ENCODE data around the gene NCK2.
"Not testable (repeated sequence)": the region's sequence is repeated elsewhere in the genome, so short reads cannot be mapped to it uniquely, and the experiment has no call there.

The NCK2 gene

DNA sequence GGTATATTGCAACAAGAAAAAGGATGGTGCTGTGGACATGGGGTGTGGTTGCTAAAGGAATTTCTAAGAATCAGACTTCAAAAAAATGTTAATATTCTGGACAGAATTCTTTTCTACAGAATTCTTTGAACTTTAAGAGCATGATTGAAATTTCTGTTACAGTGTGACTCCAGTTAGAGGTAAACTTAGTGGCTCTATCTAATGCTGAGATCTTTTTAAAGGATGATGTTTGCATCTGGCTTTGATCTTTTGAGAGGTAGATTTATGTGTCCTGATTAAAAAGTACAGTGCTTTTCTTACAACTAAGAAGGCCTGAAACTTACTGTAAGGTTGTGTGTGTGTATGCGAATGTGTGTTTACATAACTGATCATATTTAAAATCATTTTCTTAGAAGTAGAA lies 25.4 kb downstream of the NCK2 start:
- TF ChIP-seq POLR2A (IDR thresholded peaks at IDR 0.05; ENCODE audit: low read depth, low read length): no peak
- FAIRE-seq (no peak), DNase-seq (ENCODE audit: insufficient read length, low spot score) (no peak)

DNA sequence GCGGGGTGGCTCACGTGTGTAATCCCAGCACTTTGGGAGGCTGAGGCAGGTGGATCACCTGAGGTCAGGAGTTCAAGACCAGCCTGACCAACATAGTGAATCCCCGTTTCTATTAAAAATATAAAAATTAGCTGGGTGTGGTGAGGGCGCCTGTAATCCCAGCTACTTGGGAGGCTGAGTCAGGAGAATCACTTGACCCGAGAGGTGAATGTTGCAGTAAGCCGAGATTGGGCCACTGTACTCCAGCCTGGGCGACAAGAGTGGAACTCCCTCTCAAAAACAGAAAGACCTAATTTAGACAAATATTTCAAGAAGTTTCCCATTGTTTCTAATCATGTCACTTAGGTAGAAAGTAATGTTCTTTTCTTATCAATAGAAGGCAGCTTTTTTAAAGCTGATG lies 26.6 kb downstream of the NCK2 start:
- FAIRE-seq; DNase-seq (ENCODE audit: insufficient read length, low spot score): not testable (repeated sequence)

DNA sequence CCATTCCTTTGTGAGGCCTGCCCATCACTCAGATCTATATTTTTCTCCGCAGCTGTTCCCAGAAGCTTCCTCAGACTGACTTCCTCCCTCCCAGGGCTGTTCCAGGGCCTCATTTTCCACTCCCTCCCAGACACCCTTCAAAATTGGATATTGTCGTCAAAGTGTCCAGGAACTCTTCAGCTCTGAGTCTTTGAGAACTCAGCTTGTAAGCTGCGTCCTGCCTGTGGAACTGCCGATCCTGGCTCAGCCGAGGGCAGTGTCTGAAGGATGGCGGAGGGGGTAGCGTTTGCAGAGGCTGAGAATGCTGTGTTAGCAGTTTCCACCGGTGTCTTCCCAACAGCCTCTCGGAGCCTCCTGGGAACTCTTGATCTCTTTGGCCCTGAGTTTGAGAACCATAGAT lies 27.1 kb downstream of the NCK2 start:
- DNase-seq (ENCODE audit: insufficient read length, low spot score) (no peak), FAIRE-seq (no peak)
- no peak for TF ChIP-seq POLR2A (IDR thresholded peaks at IDR 0.05; ENCODE audit: low read depth, low read length)

DNA sequence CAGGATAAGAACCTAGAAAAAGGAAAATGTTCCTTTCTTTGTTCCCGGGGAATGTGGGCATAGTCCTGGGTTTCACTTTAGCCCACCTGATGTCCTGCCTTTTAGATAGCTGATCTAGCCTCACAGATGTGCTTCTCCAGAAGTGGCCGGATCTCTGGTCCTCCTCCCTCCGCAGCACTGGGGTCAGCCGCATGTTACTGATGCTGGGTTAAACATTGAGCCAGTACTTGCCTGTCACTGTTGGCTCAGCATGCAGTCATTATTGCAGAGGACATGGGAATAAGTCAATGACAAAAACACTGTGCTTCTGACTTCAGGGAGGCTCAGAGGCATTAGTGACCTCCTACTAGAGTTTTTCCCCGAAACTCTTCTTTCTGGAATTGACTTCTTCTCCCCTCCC lies 27.6 kb downstream of the NCK2 start:
- no peak for TF ChIP-seq POLR2A (IDR thresholded peaks at IDR 0.05; ENCODE audit: low read depth, low read length)
- no peak for DNase-seq (ENCODE audit: insufficient read length, low spot score)
- no peak for FAIRE-seq

DNA sequence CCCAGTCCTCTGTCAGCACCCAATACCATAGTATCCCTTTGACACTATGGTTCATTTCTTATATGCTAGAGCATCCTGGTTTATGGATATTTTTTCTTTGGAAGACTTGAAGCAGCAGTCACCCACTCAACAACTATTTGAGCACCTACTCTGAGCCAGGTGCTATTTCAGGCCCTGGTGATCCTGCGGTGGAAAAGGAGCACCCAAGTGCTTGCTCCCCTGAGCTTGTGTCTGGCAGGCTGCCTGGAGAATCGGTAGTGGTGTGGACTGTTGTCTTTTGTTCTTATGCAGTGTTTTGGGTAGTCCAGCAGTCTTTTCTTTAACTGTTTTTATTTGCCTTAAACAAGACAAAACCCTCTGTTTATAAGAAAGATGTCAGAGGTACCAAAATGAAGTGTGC lies 28.9 kb downstream of the NCK2 start:
- FAIRE-seq (no peak), DNase-seq (ENCODE audit: insufficient read length, low spot score) (no peak)
- no peak for TF ChIP-seq POLR2A (IDR thresholded peaks at IDR 0.05; ENCODE audit: low read depth, low read length)

DNA sequence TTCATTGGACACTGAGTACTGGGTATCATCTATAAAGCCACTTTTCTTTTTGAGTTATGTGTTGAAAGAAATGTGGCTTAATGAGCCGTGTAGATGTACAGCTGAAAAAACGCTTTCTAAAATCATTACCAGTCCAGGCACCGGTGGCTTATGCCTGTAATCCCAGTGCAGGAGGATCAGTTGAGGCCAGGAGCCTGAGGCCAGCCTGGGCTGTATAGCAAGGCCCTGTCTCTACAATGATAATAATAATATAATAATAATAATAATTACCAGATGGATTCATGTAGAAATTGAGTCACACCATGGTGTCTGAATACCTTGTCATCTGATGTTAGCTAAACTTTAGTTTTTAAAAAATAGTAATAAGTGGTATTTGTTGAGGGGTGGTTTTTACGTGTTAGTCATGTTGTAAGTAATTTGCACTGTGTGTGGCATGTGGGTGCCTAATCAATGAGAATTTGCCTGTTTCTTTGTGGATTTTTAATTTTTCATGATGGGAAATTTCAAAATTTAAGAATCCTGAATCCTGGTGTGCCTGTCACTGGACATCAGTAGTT lies 30.1 kb downstream of the NCK2 start:
- TF ChIP-seq POLR2A (IDR thresholded peaks at IDR 0.05; ENCODE audit: low read depth, low read length): no peak
- FAIRE-seq (no peak), DNase-seq (ENCODE audit: insufficient read length, low spot score) (no peak)

DNA sequence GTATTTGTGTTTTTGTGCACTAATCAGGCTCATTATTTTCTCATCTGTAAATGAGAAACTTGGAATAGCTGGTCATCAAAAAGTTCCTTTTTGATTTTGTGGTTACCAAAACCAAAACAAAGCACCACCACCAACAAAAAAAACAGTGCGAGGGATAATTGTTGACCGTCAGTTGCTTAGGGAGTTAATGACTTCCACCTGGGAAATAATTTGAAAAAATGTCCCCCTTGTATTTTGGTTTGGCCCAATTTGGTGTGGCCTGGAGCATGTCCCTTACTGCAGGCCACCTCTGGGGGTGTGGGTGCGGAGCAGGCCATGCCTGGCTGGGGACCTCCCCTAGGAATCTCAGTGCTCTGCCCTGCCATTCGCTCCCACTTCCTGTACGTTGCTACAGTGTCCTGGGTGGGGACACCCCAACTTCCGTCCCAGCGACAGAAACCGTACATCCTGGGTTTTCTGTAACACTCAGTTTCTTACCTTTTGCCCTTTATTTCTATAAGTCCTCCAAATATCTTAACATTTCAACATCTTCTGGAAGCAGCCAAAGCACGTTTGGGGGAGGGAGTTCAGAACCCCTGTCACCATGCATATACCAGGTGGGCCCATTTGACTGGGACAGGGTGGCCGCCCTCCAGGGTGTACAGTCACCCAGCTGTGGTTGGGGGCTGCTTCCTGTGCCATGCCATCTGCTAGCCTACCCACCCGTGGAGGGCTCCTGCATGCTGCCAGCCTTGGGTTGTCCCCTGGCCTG lies 31.3 kb downstream of the NCK2 start:
- DNase-seq (ENCODE audit: insufficient read length, low spot score): no peak
- TF ChIP-seq POLR2A (IDR thresholded peaks at IDR 0.05; ENCODE audit: low read depth, low read length): no peak
- no peak for FAIRE-seq

DNA sequence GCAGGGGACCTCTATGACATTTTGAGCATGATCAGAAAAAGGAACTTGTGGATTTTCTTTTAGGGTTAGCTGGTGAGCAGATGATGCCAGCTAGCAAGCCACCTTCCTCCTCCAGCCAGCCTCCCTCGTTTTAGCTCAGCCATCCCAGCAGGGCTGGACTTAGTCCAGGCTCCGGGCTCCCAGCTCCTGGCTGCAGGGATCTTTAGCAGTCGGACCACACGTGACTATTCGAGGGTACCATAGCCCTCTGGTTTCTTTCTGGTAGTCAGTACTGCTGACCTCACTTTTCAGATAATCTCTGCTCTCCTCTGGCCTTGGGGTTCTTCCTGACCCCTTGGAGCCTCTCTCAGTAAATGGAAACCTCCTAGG lies 31.8 kb downstream of the NCK2 start:
- FAIRE-seq (no peak), DNase-seq (ENCODE audit: insufficient read length, low spot score) (no peak)
- no peak for TF ChIP-seq POLR2A (IDR thresholded peaks at IDR 0.05; ENCODE audit: low read depth, low read length)

DNA sequence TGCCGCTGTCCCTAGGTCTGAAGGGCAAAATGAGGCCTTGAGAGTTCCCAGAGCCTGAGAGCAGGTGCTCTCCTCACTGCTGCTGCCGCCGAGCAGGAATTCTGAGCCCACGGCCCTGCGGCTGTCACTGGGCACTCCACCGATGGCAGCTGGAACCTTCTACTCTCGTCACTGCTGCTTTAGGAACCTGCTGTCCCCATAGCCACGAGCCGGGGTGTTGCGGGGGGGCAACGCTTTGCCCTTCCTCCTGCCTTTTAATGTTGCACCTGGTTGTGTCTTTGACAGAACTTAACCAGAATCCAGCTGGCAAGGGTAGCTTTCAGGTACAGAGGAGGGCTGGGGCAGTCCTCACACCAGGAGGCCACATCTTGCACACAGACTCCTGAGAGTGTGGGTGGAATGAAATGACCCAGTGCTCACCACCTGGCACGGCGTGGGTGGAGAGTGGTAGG lies 32.3 kb downstream of the NCK2 start:
- FAIRE-seq (no peak), DNase-seq (ENCODE audit: insufficient read length, low spot score) (no peak)
- no peak for TF ChIP-seq POLR2A (IDR thresholded peaks at IDR 0.05; ENCODE audit: low read depth, low read length)

DNA sequence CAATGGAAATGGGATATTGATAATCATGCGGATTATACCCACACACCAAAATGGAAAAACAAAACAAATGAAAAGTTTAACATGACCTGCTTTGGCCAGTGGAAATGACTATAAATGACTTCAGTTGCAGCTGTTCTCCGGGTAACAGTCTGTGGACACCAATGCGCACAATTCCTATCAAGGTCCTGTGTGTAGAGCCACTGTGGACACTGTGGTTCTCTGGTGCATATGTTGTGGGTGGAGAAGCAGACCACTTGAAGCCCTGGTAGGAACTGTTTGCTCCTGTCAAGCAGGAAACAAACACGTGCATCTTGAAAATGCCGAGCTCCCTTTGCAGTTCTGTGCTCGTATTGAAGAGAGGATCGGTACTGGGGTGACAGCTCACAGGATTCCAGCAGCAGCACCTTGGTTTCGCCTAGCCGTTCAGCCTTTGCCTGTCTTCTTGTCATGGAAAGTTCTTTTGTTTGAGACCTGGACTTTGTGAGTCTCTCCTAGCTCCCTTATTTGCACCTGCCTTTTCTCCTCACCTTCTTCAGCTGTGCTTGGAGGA lies 32.9 kb downstream of the NCK2 start:
- DNase-seq (ENCODE audit: insufficient read length, low spot score) (no peak), FAIRE-seq (no peak)
- no peak for TF ChIP-seq POLR2A (IDR thresholded peaks at IDR 0.05; ENCODE audit: low read depth, low read length)

DNA sequence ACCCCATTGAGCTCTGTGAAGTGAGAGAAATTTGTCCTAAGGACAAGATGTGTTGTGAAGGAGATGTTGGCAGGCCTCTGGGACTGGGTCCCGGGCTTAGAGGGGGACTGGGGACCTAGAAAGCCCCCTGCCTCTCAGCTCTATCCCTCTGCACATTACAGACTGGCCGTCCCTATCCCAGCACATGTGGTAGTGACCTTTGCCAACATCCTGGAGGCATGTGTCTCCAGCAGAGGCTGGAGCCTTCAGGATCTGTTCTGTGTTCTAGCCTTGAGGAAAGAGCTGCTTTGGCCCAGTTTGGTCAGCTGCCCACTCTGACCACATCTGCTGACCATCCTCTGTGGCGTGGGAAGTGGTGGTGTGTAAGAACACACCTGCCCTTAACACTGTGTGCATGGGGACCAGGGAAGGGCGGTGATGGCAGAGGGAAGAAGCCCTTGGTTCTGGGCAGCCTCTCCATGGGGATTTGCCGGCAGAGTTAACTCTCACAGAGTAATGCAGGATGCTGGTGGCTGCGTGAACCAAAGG lies 33.4 kb downstream of the NCK2 start:
- DNase-seq (ENCODE audit: insufficient read length, low spot score) (no peak), FAIRE-seq (no peak)
- no peak for TF ChIP-seq POLR2A (IDR thresholded peaks at IDR 0.05; ENCODE audit: low read depth, low read length)

DNA sequence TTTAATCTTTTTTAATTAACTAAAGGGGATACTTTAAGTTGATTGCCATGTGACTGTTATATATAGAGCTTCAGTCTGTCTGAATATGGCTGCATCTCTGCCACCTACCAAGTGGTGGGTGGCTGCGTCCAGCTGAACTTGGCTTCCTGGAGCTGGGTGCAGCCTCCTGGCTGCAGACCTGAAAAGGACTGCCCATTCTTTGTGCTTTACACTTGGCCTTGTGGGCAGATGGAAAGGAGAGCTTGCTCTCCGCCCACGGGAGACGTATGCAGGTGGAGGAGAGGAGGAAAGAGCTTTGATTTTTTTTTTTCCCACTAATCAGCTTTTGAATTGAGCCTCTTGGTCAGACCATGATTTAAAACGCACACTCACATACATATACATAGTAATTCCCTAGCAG lies 34.7 kb downstream of the NCK2 start:
- no peak for DNase-seq (ENCODE audit: insufficient read length, low spot score)
- no peak for TF ChIP-seq POLR2A (IDR thresholded peaks at IDR 0.05; ENCODE audit: low read depth, low read length)
- FAIRE-seq: no peak

DNA sequence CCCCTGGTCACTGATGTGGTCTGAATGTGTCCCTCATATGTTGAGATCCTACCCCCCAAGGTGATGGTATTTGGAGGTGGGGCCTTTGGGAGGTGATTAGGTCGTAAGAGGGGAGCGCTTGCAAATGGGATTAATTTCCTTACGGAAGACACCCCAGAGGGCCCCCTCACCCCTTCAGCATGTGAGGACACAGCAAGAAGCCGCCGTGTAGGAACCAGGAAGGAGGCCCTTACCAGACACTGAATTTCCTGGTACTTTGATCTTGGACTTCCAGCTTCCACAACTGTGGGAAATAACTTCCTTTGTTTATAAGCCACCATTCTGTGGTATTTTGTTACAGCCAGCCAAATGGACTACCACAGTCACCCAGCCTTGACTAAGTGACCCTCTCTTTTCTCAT lies 35.9 kb downstream of the NCK2 start:
- FAIRE-seq (no peak), DNase-seq (ENCODE audit: insufficient read length, low spot score) (no peak)
- TF ChIP-seq POLR2A (IDR thresholded peaks at IDR 0.05; ENCODE audit: low read depth, low read length): no peak

DNA sequence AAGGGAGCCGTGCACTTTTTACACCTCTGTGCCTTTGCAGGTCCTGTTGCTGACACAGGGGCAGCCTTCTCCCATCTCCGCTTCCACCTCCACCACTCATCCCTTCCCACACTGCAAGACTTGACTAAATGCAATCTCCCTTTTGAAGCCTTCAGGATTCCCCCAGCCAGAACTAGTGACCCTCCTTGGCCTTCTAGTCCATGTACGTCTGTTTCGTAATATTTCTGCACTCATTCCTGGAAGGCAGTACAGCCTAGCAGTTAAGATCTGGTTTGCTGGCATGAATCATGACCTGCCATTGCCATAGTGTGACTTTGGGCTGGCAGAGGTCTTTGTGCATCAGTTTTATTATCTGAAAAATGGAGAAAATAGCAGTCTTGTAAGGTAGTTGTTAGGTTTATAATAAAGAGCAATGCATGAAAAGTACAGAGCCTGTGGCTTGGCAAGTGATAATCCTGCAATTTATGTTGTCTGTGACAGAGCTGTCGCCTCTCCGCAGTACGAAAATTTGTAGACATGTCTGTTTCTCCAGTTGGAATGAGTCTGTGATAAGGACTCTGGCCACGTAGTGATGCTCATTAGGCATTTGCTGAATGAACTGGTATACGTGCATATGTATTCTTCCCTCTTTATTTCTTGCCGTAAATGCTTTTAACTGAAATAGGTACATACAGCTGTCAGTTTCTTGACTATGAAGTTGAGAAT lies 36.7 kb downstream of the NCK2 start:
- FAIRE-seq: no peak
- TF ChIP-seq POLR2A (IDR thresholded peaks at IDR 0.05; ENCODE audit: low read depth, low read length): no peak
- DNase-seq (ENCODE audit: insufficient read length, low spot score): no peak

Measured in H54 (cell line).